H9 (cell line): ENCODE measurements around the gene TMED7. TPM values are rescaled to one million over a fixed set of nuclear protein-coding genes. Genes with fewer than 3 reads are reported as not detected.
"Not testable (repeated sequence)": the region's sequence is repeated elsewhere in the genome, so short reads cannot be mapped to it uniquely, and the experiment has no call there.

Source experiments
- DNase-seq: peaks from one replicate; pipeline ENCODE4 v3.0.0-alpha.2; 2017
- H2AFZ ChIP-seq: one replicate; pipeline ENCODE4 v1.6.1; 2013; ENCODE audit warnings: mild to moderate bottlenecking, low read length, control low read depth, moderate library complexity
- H2AK5ac ChIP-seq: 2 replicates; pipeline ENCODE4 v1.6.1; 2013; ENCODE audit warnings: low read length, control low read depth, mixed read lengths; ENCODE audit not compliant: insufficient read length
- H2BK120ac ChIP-seq: one replicate; pipeline ENCODE4 v1.6.1; 2013; ENCODE audit warnings: low read depth, mild to moderate bottlenecking, low read length, control low read depth, inconsistent platforms; ENCODE audit not compliant: poor library complexity, severe bottlenecking
- H2BK12ac ChIP-seq: 2 replicates; pipeline ENCODE4 v1.6.1; 2013; ENCODE audit warnings: low read length, control low read depth, mixed read lengths, low read depth; ENCODE audit not compliant: insufficient read length
- H2BK15ac ChIP-seq: 2 replicates; pipeline ENCODE4 v1.6.1; 2013; ENCODE audit warnings: low read depth, low read length, control low read depth
- H2BK20ac ChIP-seq: one replicate; pipeline ENCODE4 v1.6.1; 2013; ENCODE audit warnings: low read depth, mild to moderate bottlenecking, low read length, control low read depth, inconsistent platforms; ENCODE audit not compliant: poor library complexity, severe bottlenecking
- H2BK5ac ChIP-seq: 2 replicates; pipeline ENCODE4 v1.6.1; 2013; ENCODE audit warnings: low read length, control low read depth, mixed read lengths; ENCODE audit not compliant: insufficient read length
- H3K14ac ChIP-seq: 2 replicates; pipeline ENCODE4 v1.6.1; 2013; ENCODE audit warnings: low read length, control low read depth; ENCODE audit not compliant: insufficient read depth
- H3K18ac ChIP-seq: 2 replicates; pipeline ENCODE4 v1.6.1; 2013; ENCODE audit warnings: low read depth, mild to moderate bottlenecking, mixed read lengths, low read length, control low read depth; ENCODE audit not compliant: insufficient read length
- H3K23ac ChIP-seq: 2 replicates; pipeline ENCODE4 v1.6.1; 2013; ENCODE audit warnings: low read length, control low read depth, mixed read lengths, low read depth; ENCODE audit not compliant: insufficient read length
- H3K23me2 ChIP-seq: 2 replicates; pipeline ENCODE4 v1.6.1; 2013; ENCODE audit warnings: low read depth, mild to moderate bottlenecking, mixed read lengths, low read length, control low read depth; ENCODE audit not compliant: insufficient read length, poor library complexity, severe bottlenecking
- H3K27ac ChIP-seq: 2 replicates; pipeline ENCODE4 v1.5.1; 2013; ENCODE audit warnings: low read length, control low read depth, mixed read lengths, low read depth; ENCODE audit not compliant: insufficient read length
- H3K27me3 ChIP-seq: 2 replicates; pipeline ENCODE4 v1.6.1; 2013; ENCODE audit warnings: low read length, control low read depth, inconsistent platforms; ENCODE audit not compliant: insufficient read depth
- H3K4ac ChIP-seq: 2 replicates; pipeline ENCODE4 v1.6.1; 2013; ENCODE audit warnings: low read depth, mild to moderate bottlenecking, control low read depth, inconsistent platforms, low read length, moderate library complexity
- H3K4me1 ChIP-seq: 2 replicates; pipeline ENCODE4 v1.6.1; 2013; ENCODE audit warnings: low read length, control low read depth, inconsistent platforms; ENCODE audit not compliant: insufficient read depth
- H3K4me2 ChIP-seq: 2 replicates; pipeline ENCODE4 v1.6.1; 2013; ENCODE audit warnings: low read length, control low read depth, mixed read lengths; ENCODE audit not compliant: insufficient read length, insufficient read depth
- H3K56ac ChIP-seq: 2 replicates; pipeline ENCODE4 v1.6.1; 2013; ENCODE audit warnings: low read depth, mild to moderate bottlenecking, mixed read lengths, low read length, control low read depth; ENCODE audit not compliant: insufficient read length
- H3K79me1 ChIP-seq: 2 replicates; pipeline ENCODE4 v1.6.1; 2013; ENCODE audit warnings: low read depth, mild to moderate bottlenecking, moderate library complexity, low read length, control low read depth, inconsistent platforms; ENCODE audit not compliant: insufficient read depth, poor library complexity, severe bottlenecking
- H3K79me2 ChIP-seq: 2 replicates; pipeline ENCODE4 v1.6.1; 2013; ENCODE audit warnings: low read length, control low read depth, inconsistent platforms; ENCODE audit not compliant: insufficient read depth
- H3K9ac ChIP-seq: 2 replicates; pipeline ENCODE4 v1.6.1; 2013; ENCODE audit warnings: low read length, control low read depth, mixed read lengths; ENCODE audit not compliant: insufficient read length; ENCODE audit errors: extremely low read depth
- H3K9me3 ChIP-seq: one replicate; pipeline ENCODE4 v1.6.1; 2013; ENCODE audit warnings: low read depth, low read length, inconsistent platforms; ENCODE audit not compliant: control insufficient read depth
- H3T11ph ChIP-seq: one replicate; pipeline ENCODE4 v1.6.1; 2013; ENCODE audit warnings: mild to moderate bottlenecking, low read length, control low read depth, inconsistent platforms
- H4K20me1 ChIP-seq: one replicate; pipeline ENCODE4 v1.6.1; 2013; ENCODE audit not compliant: control insufficient read depth, insufficient read length, insufficient read depth
- H4K5ac ChIP-seq: 2 replicates; pipeline ENCODE4 v1.6.1; 2013; ENCODE audit warnings: low read depth, mild to moderate bottlenecking, mixed read lengths, low read length, control low read depth; ENCODE audit not compliant: insufficient read length
- H4K8ac ChIP-seq: replicated peaks from 2 replicates; pipeline ENCODE4 v1.6.1; 2013; ENCODE audit warnings: low read length, control low read depth, mixed read lengths, low read depth; ENCODE audit not compliant: insufficient read length
- H4K91ac ChIP-seq: 2 replicates; pipeline ENCODE4 v1.6.1; 2013; ENCODE audit warnings: low read depth, mild to moderate bottlenecking, moderate library complexity, mixed read lengths, low read length, control low read depth; ENCODE audit not compliant: insufficient read length
- H3K27ac Mint-ChIP-seq, 3 experiments: 2 replicates in 2 of 3; 3 replicates in 1 of 3; pipeline ENCODE4 v1.8.0; 2020 to 2021; ENCODE audit warnings: mixed read lengths in 3 of 3, mild to moderate bottlenecking in 1 of 3, moderate library complexity in 1 of 3
- H3K27me3 Mint-ChIP-seq: 2 replicates; pipeline ENCODE4 v1.8.0; 2021; ENCODE audit warnings: low read depth, mild to moderate bottlenecking, moderate library complexity, mixed read lengths
- H3K36me3 Mint-ChIP-seq, 3 experiments: 2 replicates in 2 of 3; 3 replicates in 1 of 3; pipeline ENCODE4 v1.8.0; 2020 to 2021; ENCODE audit warnings: low read depth in 3 of 3, mixed read lengths in 3 of 3; ENCODE audit not compliant: insufficient read depth in 1 of 3
- H3K4me1 Mint-ChIP-seq, 2 experiments: 2 replicates each; pipeline ENCODE4 v1.8.0; 2020; ENCODE audit warnings: mixed read lengths in 2 of 2
- H3K4me3 Mint-ChIP-seq, 2 experiments: 2 replicates in 1 of 2; 3 replicates in 1 of 2; pipeline ENCODE4 v1.8.0; 2020 to 2021; ENCODE audit warnings: mild to moderate bottlenecking in 2 of 2, mixed read lengths in 2 of 2, moderate library complexity in 1 of 2
- H3K9me3 Mint-ChIP-seq, 2 experiments: 2 replicates in 1 of 2; 3 replicates in 1 of 2; pipeline ENCODE4 v1.8.0; 2020; ENCODE audit warnings: mild to moderate bottlenecking in 2 of 2, mixed read lengths in 2 of 2, moderate library complexity in 1 of 2
- WGBS: extraction: QIAGEN DNeasy Blood & Tissue Kit; methylation state at CpG from one replicate; pipeline ENCODE4 v1.1.7; 2013; ENCODE audit warnings: missing lambda C conversion rate, low lambda C conversion rate, mixed read lengths; ENCODE audit not compliant: insufficient read length; ENCODE audit errors: extremely low coverage; 5-methylcytosine and 5-hydroxymethylcytosine counted together
- long read RNA-seq: library from polyadenylated mRNA; unstranded; transcript quantifications from one replicate; pipeline ENCODE4 v2.0.0, GENCODE V29; 2020
- total RNA-seq: library from RNA; stranded (reverse); gene quantifications from 2 replicates; pipeline ENCODE4 v1.2.1, GENCODE V29; 2021
- TF ChIP-seq, protein P1 (sequence below): fragments of 200-600 bp; sonication (generic); conservative IDR thresholded peaks from 3 replicates; pipeline ENCODE4 v1.8.0; 2021; ENCODE audit warnings: antibody characterized with exemption, mild to moderate bottlenecking

TMED7 gene
- total RNA-seq = 68.8 and 70.0 TPM in 2 replicates
- long read RNA-seq, transcript TMED7-201 (3 exons, 3,757 nt) = major isoform, 404 of 427 reads
- long read RNA-seq, partial matches to known transcripts = 6 of 427 reads
- long read RNA-seq, other reads (novel, unspliced or antisense) = 14 of 427 reads

DNA sequence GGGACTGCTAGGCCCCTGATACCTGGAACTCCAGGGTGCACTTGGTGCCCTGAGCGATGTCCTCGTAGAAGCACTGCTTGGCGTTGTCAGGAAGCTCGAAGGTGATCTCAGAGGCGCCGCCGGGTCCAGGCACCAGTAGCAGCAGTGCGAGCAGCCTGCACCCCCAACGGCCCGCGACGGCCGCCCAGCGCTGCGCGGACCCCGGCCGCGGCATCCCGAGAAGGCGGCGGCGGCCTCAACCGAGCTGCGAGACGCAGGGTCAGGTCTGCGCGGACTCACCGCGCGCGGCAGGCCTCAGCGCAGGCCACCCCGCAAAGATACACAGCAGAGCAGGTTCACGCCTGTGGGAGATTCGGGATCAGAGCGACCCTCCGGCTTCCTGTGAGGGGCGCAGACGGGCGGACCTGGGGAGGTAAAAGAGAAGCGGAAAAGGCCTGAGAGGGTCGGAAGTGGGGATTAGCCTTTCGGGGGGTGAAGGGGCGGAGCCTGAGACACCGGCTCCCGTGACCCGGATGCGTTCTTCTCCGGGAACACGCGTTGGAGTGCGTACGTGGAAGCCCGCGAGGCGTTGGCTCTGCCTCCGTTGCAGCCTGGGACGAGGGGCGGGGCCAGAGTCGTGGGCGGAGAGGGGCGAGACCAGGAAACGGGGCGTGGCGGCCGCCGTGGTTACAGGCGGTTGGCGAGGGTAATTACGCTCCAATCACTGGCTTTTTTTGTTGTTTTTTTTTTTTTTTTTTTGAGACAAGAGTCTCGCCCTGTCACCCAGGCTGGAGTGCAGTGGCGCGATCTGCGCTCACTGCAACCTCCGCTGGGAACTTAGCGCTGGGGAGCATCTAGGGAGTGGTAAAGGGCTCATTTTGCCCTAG, at the start of gene TMED7:
TMED7 (minus strand) TSS at position 458 of the 866 bp plus-strand sequence; CDS start at position 214, 244 bp downstream.
- Mint-ChIP-seq H3K9me3 (no peaks in the 10 kb centered on the region; a peak in 1 of 5 replicates), H3K27ac (peak within 1 kb of the TSS; percentile 95 to 97 (median 97)), H3K36me3 (peaks cover 0 to 2% (median 0%) of the 10 kb centered on the region in 3 experiments; a peak in 3 of 7 replicates), H3K4me1 (peaks cover 17 to 19% of the 10 kb centered on the region in 2 experiments), H3K27me3 (no peaks in the 10 kb centered on the region), H3K4me3 (no peak within 1 kb of the TSS; a peak in 1 of 5 replicates)
- Histone ChIP-seq H3K18ac (no peak within 1 kb of the TSS), H3K79me1 (peaks cover 10% of the 10 kb centered on the region), H3K9ac (peak within 1 kb of the TSS; percentile 44), H2AK5ac (no peak within 1 kb of the TSS), H3K79me2 (peaks cover 24% of the 10 kb centered on the region; the same call in 1 of the 2 replicates), H3K23ac (no peak within 1 kb of the TSS), H2AFZ (no peak within 1 kb of the TSS), H4K5ac (no peak within 1 kb of the TSS), H3K23me2 (peaks cover 2% of the 10 kb centered on the region), H3K27ac (no peak within 1 kb of the TSS), H2BK20ac (no peak within 1 kb of the TSS), H3T11ph (no peak within 1 kb of the TSS), H3K56ac (no peak within 1 kb of the TSS), H4K20me1 (no peaks in the 10 kb centered on the region), H2BK15ac (no peak within 1 kb of the TSS), H2BK120ac (no peak within 1 kb of the TSS), H3K4me2 (peak within 1 kb of the TSS; percentile 82), H4K8ac (no peak within 1 kb of the TSS), H3K4me1 (no peaks in the 10 kb centered on the region; the same call in 1 of the 2 replicates), H2BK12ac (no peak within 1 kb of the TSS), H2BK5ac (no peak within 1 kb of the TSS), H3K9me3 (no peaks in the 10 kb centered on the region), H3K27me3 (no peaks in the 10 kb centered on the region), H3K14ac (no peak within 1 kb of the TSS), H3K4ac (no peak within 1 kb of the TSS), H4K91ac (no peak within 1 kb of the TSS)
- TF ChIP-seq, protein P1, sequence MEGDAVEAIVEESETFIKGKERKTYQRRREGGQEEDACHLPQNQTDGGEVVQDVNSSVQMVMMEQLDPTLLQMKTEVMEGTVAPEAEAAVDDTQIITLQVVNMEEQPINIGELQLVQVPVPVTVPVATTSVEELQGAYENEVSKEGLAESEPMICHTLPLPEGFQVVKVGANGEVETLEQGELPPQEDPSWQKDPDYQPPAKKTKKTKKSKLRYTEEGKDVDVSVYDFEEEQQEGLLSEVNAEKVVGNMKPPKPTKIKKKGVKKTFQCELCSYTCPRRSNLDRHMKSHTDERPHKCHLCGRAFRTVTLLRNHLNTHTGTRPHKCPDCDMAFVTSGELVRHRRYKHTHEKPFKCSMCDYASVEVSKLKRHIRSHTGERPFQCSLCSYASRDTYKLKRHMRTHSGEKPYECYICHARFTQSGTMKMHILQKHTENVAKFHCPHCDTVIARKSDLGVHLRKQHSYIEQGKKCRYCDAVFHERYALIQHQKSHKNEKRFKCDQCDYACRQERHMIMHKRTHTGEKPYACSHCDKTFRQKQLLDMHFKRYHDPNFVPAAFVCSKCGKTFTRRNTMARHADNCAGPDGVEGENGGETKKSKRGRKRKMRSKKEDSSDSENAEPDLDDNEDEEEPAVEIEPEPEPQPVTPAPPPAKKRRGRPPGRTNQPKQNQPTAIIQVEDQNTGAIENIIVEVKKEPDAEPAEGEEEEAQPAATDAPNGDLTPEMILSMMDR = no peak
- no CpG with 5 or more reads among the region's 77 CpGs for WGBS
- DNase-seq = peak; percentile 97

DNA sequence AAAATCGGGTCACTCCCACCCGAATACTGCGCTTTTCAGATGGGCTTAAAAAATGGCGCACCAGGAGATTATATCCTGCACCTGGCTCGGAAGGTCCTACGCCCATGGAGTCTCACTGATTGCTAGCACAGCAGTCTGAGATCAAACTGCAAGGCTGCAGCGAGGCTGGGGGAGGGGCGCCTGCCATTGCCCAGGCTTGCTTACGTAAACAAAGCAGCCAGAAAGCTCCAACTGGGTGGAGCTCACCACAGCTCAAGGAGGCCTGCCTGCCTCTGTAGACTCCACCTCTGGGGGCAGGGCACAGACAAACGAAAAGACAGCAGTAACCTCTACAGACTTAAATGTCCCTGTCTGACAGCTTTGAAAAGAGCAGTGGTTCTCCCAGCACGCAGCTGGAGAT, 48.9 kb upstream of the TMED7 start:
- H3K4ac ChIP-seq, H4K8ac ChIP-seq, H3K4me3 Mint-ChIP-seq, H3K9me3 ChIP-seq, H3K56ac ChIP-seq, H3K23ac ChIP-seq, H3K27me3 ChIP-seq, H2AFZ ChIP-seq, H3K18ac ChIP-seq, H2BK5ac ChIP-seq, H3T11ph ChIP-seq, H3K4me1 Mint-ChIP-seq, H3K4me2 ChIP-seq, H4K5ac ChIP-seq, H4K91ac ChIP-seq, H2BK20ac ChIP-seq, H3K9ac ChIP-seq, H3K27me3 Mint-ChIP-seq, H2BK15ac ChIP-seq, H3K79me1 ChIP-seq, DNase-seq, H2BK120ac ChIP-seq, H2AK5ac ChIP-seq, H3K27ac ChIP-seq, H3K14ac ChIP-seq, H3K23me2 ChIP-seq, H4K20me1 ChIP-seq, H3K4me1 ChIP-seq, H3K27ac Mint-ChIP-seq, H3K79me2 ChIP-seq, H2BK12ac ChIP-seq: not testable (repeated sequence)
- WGBS = no CpG with 5 or more reads among the region's 11 CpGs
- H3K9me3 Mint-ChIP-seq = peaks cover 23 to 29% of the 10 kb centered on the region in 2 experiments
- H3K36me3 Mint-ChIP-seq = peaks cover 9 to 34% (median 15%) of the 10 kb centered on the region in 3 experiments
